GM12878 (cell line): ENCODE results near the gene REEP6. TPM values are rescaled to one million over a fixed set of nuclear protein-coding genes. Genes with fewer than 3 reads are reported as not detected.

Source experiments
- ATAC-seq: fragments of 200-7000 bp; cut with Tn5 transposase; 3 replicates; pipeline ENCODE4 v1.9.1; 2020; ENCODE audit warnings: mild to moderate bottlenecking, moderate library complexity
- BruUV-seq: library from RNA; stranded (reverse); fragments of 400-500 nt; replicated peaks from 2 replicates; lab custom pipeline; 2021; lab: Mats Ljungman, UMichigan
- CTCF ChIA-PET: fragments of 300-600 bp; sonication (Branson Sonifier 250); formaldehyde crosslinking; extraction: SDS; loops from one replicate; lab custom pipeline; 2021; ENCODE audit warnings: inconsistent platforms; lab: Yijun Ruan, JAX
- POLR2A ChIA-PET: fragments of 350-600 bp; formaldehyde crosslinking; extraction: SDS; loops from one replicate; lab custom pipeline; 2021; ENCODE audit warnings: inconsistent platforms; lab: Charles Lee
- RAD21 ChIA-PET: fragments of 300-600 bp; sonication (Branson Sonifier 250); formaldehyde crosslinking; loops from one replicate; lab custom pipeline; 2023; ENCODE audit warnings: antibody characterized with exemption; ENCODE audit not compliant: unreplicated experiment; lab: Charles Lee
- SMC1A ChIA-PET: fragments of 300-600 bp; sonication (Branson Sonifier 250); formaldehyde crosslinking; loops from one replicate; lab custom pipeline; 2023; ENCODE audit not compliant: unreplicated experiment, uncharacterized antibody; lab: Charles Lee
- DNase-seq: peaks from one replicate; pipeline ENCODE4 v3.0.0-alpha.2; 2011; ENCODE audit warnings: low read depth, low spot score
- FAIRE-seq: peaks from 3 replicates; lab custom pipeline; 2011; peaks lifted over from hg19 to GRCh38; lab: Jason Lieb, UNC
- H2AFZ ChIP-seq: 2 replicates; pipeline ENCODE4 v1.6.0; 2011; ENCODE audit warnings: low read depth, low read length, control low read depth; ENCODE audit not compliant: control insufficient read depth
- H3K27ac ChIP-seq: 2 replicates; pipeline ENCODE4 v1.5.1; 2011; ENCODE audit warnings: control low read depth; ENCODE audit not compliant: control insufficient read depth, insufficient read depth
- H3K27me3 ChIP-seq, 2 experiments: replicated peaks in 1 of 2; 2 replicates each; pipeline versions ENCODE4 v1.6.0 to v1.6.1; 2011; ENCODE audit warnings: low read length in 1 of 2; ENCODE audit not compliant: control insufficient read depth in 2 of 2, insufficient read depth in 2 of 2
- H3K36me3 ChIP-seq, 2 experiments: 2 replicates each; pipeline ENCODE4 v1.5.1; 2011; ENCODE audit warnings: low read length in 1 of 2; ENCODE audit not compliant: control insufficient read depth in 2 of 2, insufficient read depth in 2 of 2
- H3K4me1 ChIP-seq: 2 replicates; pipeline ENCODE4 v1.6.1; 2011; ENCODE audit warnings: mild to moderate bottlenecking, low read length, moderate library complexity, mixed read lengths; ENCODE audit not compliant: control insufficient read depth, insufficient read depth
- H3K4me2 ChIP-seq: 2 replicates; pipeline ENCODE4 v1.6.0; 2011; ENCODE audit warnings: control low read depth; ENCODE audit not compliant: control insufficient read depth, insufficient read depth
- H3K4me3 ChIP-seq: fragments of 200-600 bp; sonication (generic); 2 replicates; pipeline ENCODE4 v1.5.1; 2016
- H3K79me2 ChIP-seq: 2 replicates; pipeline ENCODE4 v1.6.0; 2011; ENCODE audit warnings: low read length; ENCODE audit not compliant: control insufficient read depth, insufficient read depth
- H3K9ac ChIP-seq: 2 replicates; pipeline ENCODE4 v1.8.0; 2011; ENCODE audit warnings: low read length, control low read depth, mixed read lengths; ENCODE audit not compliant: control insufficient read depth, insufficient read depth
- H3K9me3 ChIP-seq: replicated peaks from 3 replicates; pipeline ENCODE4 v1.5.1; 2011; ENCODE audit warnings: mild to moderate bottlenecking, low read length; ENCODE audit not compliant: control insufficient read depth, insufficient read depth
- H4K20me1 ChIP-seq: 2 replicates; pipeline ENCODE4 v1.6.0; 2011; ENCODE audit not compliant: control insufficient read depth, insufficient read depth
- CBFB ChIP-seq: IDR thresholded peaks from 2 replicates; pipeline ENCODE4 v1.6.1; 2016; ENCODE audit warnings: antibody characterized with exemption, low read depth
- MTA2 ChIP-seq: fragments of 450-650 bp; IDR thresholded peaks from 2 replicates; pipeline ENCODE4 v1.6.1; 2016; ENCODE audit warnings: low read depth, mild to moderate bottlenecking, moderate library complexity
- POLR2A ChIP-seq: IDR thresholded peaks from 2 replicates; pipeline ENCODE4 v1.6.1; 2011; ENCODE audit warnings: low read depth, mild to moderate bottlenecking, low read length
- RAD51 ChIP-seq: fragments of 450-650 bp; IDR thresholded peaks from 2 replicates; pipeline ENCODE4 v1.6.1; 2016; ENCODE audit warnings: moderate library complexity, mild to moderate bottlenecking, inconsistent platforms
- TAF1 ChIP-seq: IDR thresholded peaks from 2 replicates; pipeline ENCODE4 v1.6.1; 2011; ENCODE audit warnings: mild to moderate bottlenecking, low read depth, low read length, borderline replicate concordance
- ZBED1 ChIP-seq: IDR thresholded peaks from 2 replicates; pipeline ENCODE4 v1.6.1; 2016; ENCODE audit warnings: borderline replicate concordance
- WGBS: methylation state at CpG from one replicate; pipeline ENCODE4 v1.1.6; 2016; ENCODE audit warnings: low lambda C conversion rate; ENCODE audit not compliant: insufficient replicate concordance, insufficient coverage; ENCODE audit errors: missing lambda C conversion rate; 5-methylcytosine and 5-hydroxymethylcytosine counted together
- in situ Hi-C: fragments of 300-500 bp; cut with MboI; formaldehyde crosslinking; loops from 9 replicates; pipeline ENCODE4 v1.14.3; 2018; ENCODE audit warnings: mixed read lengths
- intact Hi-C: fragments of 100-400 bp; cut with micrococcal nuclease; formaldehyde crosslinking; loops from one replicate; pipeline ENCODE4 v1.14.2; 2022; ENCODE audit not compliant: unreplicated experiment
- polyA plus RNA-seq, 11 experiments: library from polyadenylated mRNA; depleted of rRNA in 4 of 11; unstranded in 6 of 11; stranded (reverse) in 5 of 11; fragments of >200 nt; fragmentation: Nextera tagmentation in 4 of 11; fragmentation: Illumina TruSeq in 1 of 11; extraction: Ambion mirVana in 4 of 11; extraction: Trizol in 1 of 11; gene quantifications; 1 replicate in 1 of 11; 2 replicates in 10 of 11; pipeline versions ENCODE4 v1.2.1 to v1.2.3, GENCODE V29; 2011 to 2016; ENCODE audit warnings: inconsistent platforms in 2 of 11, missing spikeins in 2 of 11, low read depth in 1 of 11
- total RNA-seq, 4 experiments: library from RNA; depleted of rRNA in 3 of 4; stranded (reverse); fragments of >200 nt in 3 of 4; fragmentation: Illumina TruSeq in 1 of 4; extraction: Trizol in 1 of 4; gene quantifications; 2 replicates each; pipeline versions ENCODE4 v1.2.1 to v1.2.3, GENCODE V29; 2013 to 2021

Gene REEP6
- total and polyA plus RNA-seq, 10 of the 15 experiments (the other 5 are each of a cell fraction or from before 2014, with no cell fraction given): 0.06 to 1.1 (median 0.39) TPM; not detected in 2

DNA sequence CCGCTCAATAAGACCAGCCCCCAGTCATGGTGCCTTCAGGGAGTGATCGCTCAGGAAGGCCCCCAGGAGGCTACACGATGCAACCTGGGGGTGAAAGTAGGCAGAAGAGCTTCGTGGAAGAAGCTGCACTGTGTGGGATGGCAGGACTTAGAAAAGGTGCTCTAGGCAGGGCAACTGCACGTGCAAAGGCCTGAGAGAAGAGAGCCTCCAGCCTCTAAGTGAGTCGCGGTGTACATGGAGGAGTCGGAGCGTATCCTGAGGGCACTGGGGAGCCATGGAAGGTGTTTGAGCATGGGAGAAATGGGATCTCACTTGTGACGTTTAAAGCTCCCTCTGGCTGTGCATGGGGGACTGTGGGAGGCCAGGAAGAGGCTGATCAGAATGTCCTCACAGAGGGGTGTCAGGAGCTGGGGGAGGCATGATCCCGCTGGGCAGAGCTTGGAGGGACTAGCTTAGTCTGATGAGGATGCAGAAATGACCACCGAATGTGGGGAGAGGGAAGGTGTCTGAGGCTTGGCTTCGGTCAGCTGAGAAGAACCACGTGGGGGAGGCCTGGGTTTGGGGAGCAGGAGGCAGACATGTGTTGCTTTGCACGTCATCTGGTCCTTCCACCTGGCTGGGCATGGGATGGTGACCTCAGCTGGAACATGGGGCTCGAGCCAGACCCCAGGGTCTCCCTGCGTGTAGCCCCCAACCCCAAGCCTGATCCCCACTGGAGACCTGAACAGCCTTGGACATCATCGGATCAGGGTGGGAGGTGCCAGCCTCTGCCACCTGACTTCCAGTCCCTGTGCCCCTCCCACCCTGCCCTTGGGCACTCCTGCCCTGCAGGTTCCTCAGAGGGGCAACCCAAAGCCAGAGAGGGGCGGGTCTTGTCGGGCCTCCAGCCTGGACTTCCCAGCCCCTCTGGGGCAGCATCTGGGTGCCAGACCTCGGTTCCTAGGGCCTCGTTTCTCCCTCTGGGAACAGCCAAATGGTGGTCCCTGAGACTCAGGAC lies 39.9 kb upstream of the REEP6 start (continued):
- no peak for TF ChIP-seq CBFB

DNA sequence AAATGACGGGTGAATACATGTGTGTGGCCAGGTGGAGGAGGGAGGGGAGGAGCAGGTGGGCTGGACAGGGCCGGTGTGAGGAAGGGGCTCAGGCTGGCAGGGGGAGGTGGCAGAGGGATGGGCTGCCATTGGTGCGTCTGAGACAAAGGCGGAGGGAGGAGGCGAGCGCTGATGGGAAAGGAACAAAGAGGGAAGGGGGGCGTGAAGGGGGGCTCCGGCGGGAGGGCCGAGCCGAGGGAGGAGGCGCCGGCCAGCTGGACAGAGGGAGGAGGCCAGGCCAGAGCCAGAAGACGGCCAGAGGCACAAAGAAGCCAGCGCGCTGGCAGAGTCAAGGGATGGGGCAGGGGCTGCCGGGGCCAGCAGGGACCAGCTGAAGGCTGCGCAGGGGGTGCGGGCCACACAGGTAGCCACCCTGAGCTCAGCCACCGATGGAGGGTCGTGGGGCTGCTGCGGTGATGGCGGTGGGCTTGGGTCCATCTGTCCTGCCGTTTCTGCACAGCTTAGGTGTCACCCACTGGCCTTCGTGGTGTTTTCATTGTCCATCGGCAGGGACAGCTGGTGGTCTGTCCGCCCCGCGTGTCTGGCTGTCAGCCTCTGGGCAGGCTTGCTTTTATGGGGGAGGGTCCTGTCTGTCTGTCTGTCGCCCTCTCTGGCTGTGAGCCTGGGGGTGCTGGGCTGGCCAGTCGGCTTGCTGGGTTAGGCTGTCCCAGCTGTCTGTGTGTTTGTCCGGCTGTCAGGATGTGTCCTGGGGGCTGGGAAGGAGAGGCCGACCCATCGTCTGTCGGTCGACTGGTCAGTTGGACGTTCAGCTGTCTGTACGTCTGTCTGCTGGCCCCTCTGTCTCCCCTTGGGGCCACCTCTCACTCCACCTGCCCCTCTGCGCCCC lies 38.8 kb upstream of the REEP6 start:
- no peak for DNase-seq
- intact Hi-C loops: no loop called here
- no peak for ATAC-seq
- Histone ChIP-seq H2AFZ (no peak overlapping the region), H3K27ac (no peak overlapping the region), H3K4me2 (no peak overlapping the region), H3K4me3 (no peak overlapping the region), H3K36me3 (no peaks in the 10 kb centered on the region), H3K27me3 (peaks cover 10 to 11% of the 10 kb centered on the region in 2 experiments), H4K20me1 (no peaks in the 10 kb centered on the region), H3K4me1 (peaks cover 3% of the 10 kb centered on the region), H3K79me2 (no peaks in the 10 kb centered on the region), H3K9ac (no peak overlapping the region), H3K9me3 (no peaks in the 10 kb centered on the region; the same call in 2 of the 3 replicates)
- ChIA-PET RAD21 (no interaction called here), CTCF (no interaction called here), POLR2A (interaction anchor here (0.6 kb wide), 1 partner anchor 16 kb away, joined by 3 read pairs; no protein-coding TSS in a partner anchor), SMC1A (no interaction called here)
- WGBS: 36% methylated on average over 29 of the region's 39 CpGs
- BruUV-seq: no TSS peak
- in situ Hi-C loops: no loop called here
- TF ChIP-seq RAD51 (no peak), MTA2 (no peak), TAF1 (no peak), ZBED1 (no peak), POLR2A (no peak)
- no peak for FAIRE-seq
